A549 (cell line): ENCODE measurements around the gene ALG12.

Experiments used
- CTCF ChIP-seq: fragments of >200 bp; sonication (Bioruptor Twin); formaldehyde crosslinking; IDR thresholded peaks from 3 replicates; pipeline ENCODE4 v1.5.1; 2016
- HDAC2 ChIP-seq: fragments of 200-600 bp; sonication (generic); IDR thresholded peaks from 2 replicates; pipeline ENCODE4 v1.6.1; 2016
- HOXB13 ChIP-seq: fragments of 250-450 bp; sonication (Bioruptor Pico); IDR thresholded peaks from 2 replicates; pipeline ENCODE4 v1.5.0; 2020; ENCODE audit warnings: low read depth, mild to moderate bottlenecking, moderate library complexity
- RAD21 ChIP-seq, 2 experiments: fragments of >200 bp in 1 of 2; sonication (Bioruptor Twin) in 1 of 2; formaldehyde crosslinking in 1 of 2; IDR thresholded peaks in 1 of 2; conservative IDR thresholded peaks in 1 of 2; 2 replicates in 1 of 2; 3 replicates in 1 of 2; pipeline ENCODE4 v1.6.1; 2012 to 2018; ENCODE audit warnings: inconsistent platforms in 1 of 2

GRCh38 chr22:49913446-49913845 is 4.8 kb downstream of the ALG12 start:
- TF ChIP-seq CTCF (no peak), HOXB13 (CRISPR knock-in tag) (no peak), HDAC2 (no peak), RAD21 (conservative IDR thresholded peaks at IDR 0.05 in 1 of 2, IDR thresholded peaks at IDR 0.05 in 1 of 2) (no peak)
